Embryonic facial prominence (tissue), 1 donor: Measurements from ENCODE around the gene EIF3B.
"Not testable (repeated sequence)": the region's sequence is repeated elsewhere in the genome, so short reads cannot be mapped to it uniquely, and the experiment has no call there.

Source experiments
- DNase-seq: peaks from one replicate; pipeline ENCODE4 v3.0.0-alpha.2; 2016; ENCODE audit errors: extremely low spot score

The EIF3B gene

GRCh38 chr7:2347351-2348063 is 7.1 kb upstream of the EIF3B start:
- DNase-seq = not testable (repeated sequence)

GRCh38 chr7:2350055-2350454 is 4.6 kb upstream of the EIF3B start:
- no peak for DNase-seq

- DNase-seq = no peak
Observed at GRCh38 chr7:2350861-2351260, 3.8 kb upstream of the EIF3B start.

- DNase-seq = no peak
Observed at GRCh38 chr7:2353113-2353935, 1.3 kb upstream of the EIF3B start.

DNA sequence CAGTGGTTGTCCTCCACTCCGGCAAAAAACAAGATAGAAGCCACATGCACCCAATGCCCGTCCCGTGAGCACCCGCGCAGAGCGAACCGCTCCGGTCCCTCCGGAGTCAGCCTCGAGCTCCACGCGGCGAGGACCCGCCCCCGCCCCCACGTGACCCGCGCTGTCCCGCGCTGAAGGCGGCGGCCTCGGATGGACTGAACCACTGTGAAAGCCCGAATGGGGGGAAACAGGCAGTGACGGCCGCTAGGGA is 766 bp upstream of the EIF3B start:
- DNase-seq = no peak

- DNase-seq = no peak
Observed at GRCh38 chr7:2354939-2355704, 495 bp downstream of the EIF3B start.

- no peak for DNase-seq
Observed at GRCh38 chr7:2355705-2356008, 1.0 kb downstream of the EIF3B start.

DNA sequence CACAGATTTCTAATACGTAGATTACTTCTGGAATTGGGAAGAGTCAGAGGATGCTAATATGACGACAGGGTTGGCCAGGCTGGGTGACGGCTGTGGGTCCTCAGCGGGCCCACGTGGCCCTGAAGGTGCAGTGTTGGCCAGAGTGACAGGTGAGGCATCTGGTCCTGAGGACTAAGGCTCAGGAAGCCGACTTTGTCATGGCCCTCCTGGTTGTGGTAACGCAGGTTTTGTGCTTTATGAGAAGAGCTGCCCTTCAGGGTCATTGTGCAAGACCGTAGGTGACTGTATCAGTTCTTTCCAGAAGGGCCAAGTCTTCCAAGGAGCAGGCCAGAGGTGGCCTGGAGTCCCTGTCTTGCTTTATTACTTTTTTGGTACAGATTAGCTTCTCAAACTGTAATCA is 2.5 kb downstream of the EIF3B start:
- no peak for DNase-seq

DNA sequence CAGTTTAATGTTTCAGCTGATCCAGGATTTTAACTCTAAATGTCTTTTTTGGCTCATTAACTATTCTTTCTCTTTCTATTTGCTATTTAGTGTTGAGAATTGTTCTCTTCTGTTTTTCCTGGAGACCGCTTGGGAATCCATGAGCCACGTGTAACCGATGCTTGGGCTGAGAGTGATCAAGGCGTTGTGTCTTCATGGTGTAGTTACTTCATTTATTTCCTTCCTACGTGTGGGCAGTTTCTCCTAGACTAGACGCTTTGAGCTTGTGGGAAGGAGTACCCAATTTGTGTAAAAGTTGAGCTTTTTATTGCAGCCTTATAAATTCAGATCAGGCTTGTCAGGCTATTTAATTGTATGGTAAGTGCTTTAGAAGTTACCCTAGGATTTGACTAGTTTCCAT is 2.9 kb downstream of the EIF3B start:
- no peak for DNase-seq

- DNase-seq = no peak
Observed at GRCh38 chr7:2358968-2359527, 4.4 kb downstream of the EIF3B start.

GRCh38 chr7:2359610-2360009 is 5.0 kb downstream of the EIF3B start:
- no peak for DNase-seq

DNA sequence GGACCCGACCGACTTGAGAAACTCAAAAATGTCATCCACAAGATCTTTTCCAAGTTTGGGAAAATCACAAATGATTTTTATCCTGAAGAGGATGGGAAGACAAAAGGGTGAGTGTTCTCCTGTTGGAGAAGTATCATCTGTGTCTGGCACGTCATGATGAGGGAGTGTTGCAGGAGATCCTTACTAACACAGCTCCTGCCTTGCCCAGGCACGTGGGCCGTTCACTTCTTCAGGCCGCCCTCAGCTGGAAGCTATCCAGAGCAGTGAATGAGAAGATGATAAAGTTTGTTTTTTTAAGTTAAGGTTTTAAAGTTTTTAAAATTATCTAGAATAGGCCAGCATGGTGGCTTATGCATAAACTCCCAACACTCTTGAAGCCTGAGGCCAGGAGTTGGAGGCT is 6.2 kb downstream of the EIF3B start:
- no peak for DNase-seq

GRCh38 chr7:2362385-2363088 is 7.9 kb downstream of the EIF3B start:
- DNase-seq = no peak

GRCh38 chr7:2369139-2369538 is 14.5 kb downstream of the EIF3B start:
- DNase-seq = no peak

DNA sequence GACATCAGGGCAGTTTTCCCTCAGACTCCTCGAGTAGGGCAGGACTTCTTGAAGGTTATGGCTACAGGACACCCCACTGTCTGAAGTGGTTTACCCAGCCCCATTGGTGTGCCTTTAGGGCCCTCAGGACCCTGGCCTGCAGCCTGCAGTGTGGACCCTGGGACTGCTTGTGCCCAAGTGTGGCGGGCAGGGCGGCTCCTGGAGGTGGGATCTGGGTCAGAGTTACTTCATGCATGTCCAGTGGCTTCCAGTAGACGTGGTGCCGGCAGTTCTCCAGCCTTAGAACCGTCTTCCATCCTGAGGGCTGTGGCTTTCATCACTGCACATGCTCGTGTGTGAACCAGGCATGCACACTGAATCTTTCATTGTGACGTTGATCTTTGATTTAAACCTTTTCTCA is 16.7 kb downstream of the EIF3B start:
- no peak for DNase-seq

GRCh38 chr7:2372724-2373123 is 18.1 kb downstream of the EIF3B start:
- no peak for DNase-seq

- DNase-seq = no peak
Observed at GRCh38 chr7:2373124-2373556, 18.5 kb downstream of the EIF3B start.

DNA sequence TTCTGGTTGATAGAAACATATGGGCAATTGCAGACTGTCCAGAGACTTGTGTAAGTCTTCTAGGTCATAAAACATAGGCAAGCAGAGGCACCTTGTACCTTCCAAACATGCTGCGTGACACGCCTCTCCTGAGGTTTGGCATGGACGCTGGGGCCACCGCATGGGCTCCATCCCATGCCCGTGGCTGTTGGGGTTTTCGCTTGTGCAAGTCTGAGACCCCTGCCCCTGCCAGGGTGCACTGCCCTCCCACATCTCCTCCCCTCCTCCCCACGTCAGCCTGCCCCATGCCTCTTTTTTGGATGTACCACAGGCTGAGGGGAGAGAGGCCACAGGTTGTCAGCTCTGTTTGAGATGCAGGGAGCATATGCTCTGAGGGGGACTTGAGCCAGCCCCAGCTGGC is 19.0 kb downstream of the EIF3B start:
- no peak for DNase-seq

DNA sequence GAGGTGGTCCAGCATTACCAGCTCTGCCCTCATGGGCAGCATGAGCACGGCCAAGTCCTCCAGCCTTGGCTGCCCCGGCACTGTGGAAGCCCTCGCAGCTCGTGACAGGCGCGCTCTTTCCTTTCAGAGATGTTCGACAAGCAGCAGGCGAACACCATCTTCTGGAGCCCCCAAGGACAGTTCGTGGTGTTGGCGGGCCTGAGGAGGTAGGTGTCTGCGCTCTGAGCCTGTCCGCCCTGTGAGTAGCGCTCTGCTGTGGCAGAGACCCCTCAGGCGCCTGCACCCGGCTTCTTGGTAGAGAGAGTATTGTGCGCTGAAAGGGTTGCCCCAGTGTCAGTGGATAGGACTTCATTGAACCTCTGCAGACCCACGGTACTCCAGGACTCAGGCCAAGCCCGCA is 19.8 kb downstream of the EIF3B start:
- no peak for DNase-seq

- no peak for DNase-seq
Observed at GRCh38 chr7:2374830-2375728, 20.5 kb downstream of the EIF3B start.
